HCT116 (cell line): ENCODE results near the gene CTNND2.

Experiments used
- CBX3 ChIP-seq: IDR thresholded peaks from 2 replicates; pipeline ENCODE4 v1.6.1; 2012; ENCODE audit warnings: low read depth
- CTCF ChIP-seq, 3 experiments: fragments of 200-600 bp in 1 of 3; sonication (generic) in 1 of 3; IDR thresholded peaks in 2 of 3; conservative IDR thresholded peaks in 1 of 3; 2 replicates each; pipeline ENCODE4 v1.5.1; 2012 to 2017; ENCODE audit warnings: low read depth in 2 of 3, low read length in 2 of 3, antibody characterized with exemption in 1 of 3, borderline replicate concordance in 1 of 3, control low read depth in 1 of 3, mild to moderate bottlenecking in 1 of 3, mixed read lengths in 1 of 3, mixed run types in 1 of 3, moderate library complexity in 1 of 3; ENCODE audit not compliant: insufficient read depth in 1 of 3
- EZH2 ChIP-seq: fragments of 200-600 bp; sonication (generic); IDR thresholded peaks from 2 replicates; pipeline ENCODE4 v1.6.1; 2017; ENCODE audit warnings: antibody characterized with exemption, mixed run types
- FOSL1 ChIP-seq: IDR thresholded peaks from 2 replicates; pipeline ENCODE4 v1.6.1; 2012; ENCODE audit warnings: low read depth
- JUND ChIP-seq: IDR thresholded peaks from 2 replicates; pipeline ENCODE4 v1.6.1; 2012
- MAX ChIP-seq: IDR thresholded peaks from 2 replicates; pipeline ENCODE4 v1.6.1; 2012
- POLR2A ChIP-seq: IDR thresholded peaks from 2 replicates; pipeline ENCODE4 v1.7.0; 2011; ENCODE audit warnings: borderline replicate concordance; ENCODE audit not compliant: insufficient read depth, insufficient read length; ENCODE audit errors: extremely low read depth
- POLR2AphosphoS5 ChIP-seq: IDR thresholded peaks from 2 replicates; pipeline ENCODE4 v1.6.1; 2011; ENCODE audit warnings: mild to moderate bottlenecking, low read depth, low read length, moderate library complexity
- REST ChIP-seq: IDR thresholded peaks from 2 replicates; pipeline ENCODE4 v1.6.1; 2012; ENCODE audit warnings: low read depth
- SRF ChIP-seq: IDR thresholded peaks from 2 replicates; pipeline ENCODE4 v1.6.1; 2012; ENCODE audit warnings: low read depth

GRCh38 chr5:11563822-11564221, 340.4 kb downstream of the CTNND2 start:
- TF ChIP-seq FOSL1 (no peak), JUND (no peak), EZH2 (no peak), MAX (no peak), SRF (no peak), CTCF (IDR thresholded peaks at IDR 0.05 in 2 of 3, conservative IDR thresholded peaks at IDR 0.05 in 1 of 3; ENCODE audit: borderline replicate concordance in 1 of 3, insufficient read depth in 1 of 3, low read depth in 2 of 3, low read length in 2 of 3) (no peak), POLR2AphosphoS5 (no peak), POLR2A (no peak), CBX3 (no peak), REST (no peak)
